Suprapubic skin (tissue), 4 donors: ENCODE data around the gene MBOAT2. TPM values are rescaled to one million over a fixed set of nuclear protein-coding genes. Genes with fewer than 3 reads are reported as not detected.

ENCODE experiments used
- DNase-seq, 2 donors: peaks; one replicate each; pipeline ENCODE4 v3.0.0-alpha.2; 2019; ENCODE audit warnings: low spot score in 2 of 2
- H3K27ac ChIP-seq: fragments of 200-600 bp; sonication (generic); one replicate; pipeline ENCODE4 v1.5.1; 2019
- H3K27me3 ChIP-seq: fragments of 200-600 bp; sonication (generic); one replicate; pipeline ENCODE4 v1.5.1; 2019
- H3K36me3 ChIP-seq: fragments of 200-600 bp; sonication (generic); one replicate; pipeline ENCODE4 v1.5.1; 2019
- H3K4me1 ChIP-seq: fragments of 200-600 bp; sonication (generic); one replicate; pipeline ENCODE4 v1.5.1; 2019
- H3K4me3 ChIP-seq: fragments of 200-600 bp; sonication (generic); one replicate; pipeline ENCODE4 v1.5.1; 2019; ENCODE audit warnings: mild to moderate bottlenecking
- H3K9me3 ChIP-seq: fragments of 200-600 bp; sonication (generic); one replicate; pipeline ENCODE4 v1.5.1; 2019
- CTCF ChIP-seq, 2 donors: fragments of 200-600 bp in 1 of 2; fragments of 450-650 bp in 1 of 2; sonication (generic) in 1 of 2; IDR thresholded peaks; one replicate each; pipeline ENCODE4 v1.5.1; 2016 to 2019; ENCODE audit warnings: antibody characterized with exemption in 2 of 2, mild to moderate bottlenecking in 1 of 2, moderate library complexity in 1 of 2
- EP300 ChIP-seq: sonication (generic); formaldehyde crosslinking; IDR thresholded peaks from one replicate; pipeline ENCODE4 v1.6.1; 2017; ENCODE audit warnings: antibody characterized with exemption
- POLR2A ChIP-seq, 2 donors: fragments of 450-650 bp; IDR thresholded peaks; one replicate each; pipeline ENCODE4 v1.6.1; 2017; ENCODE audit warnings: antibody characterized with exemption in 2 of 2, mild to moderate bottlenecking in 2 of 2, moderate library complexity in 2 of 2
- POLR2AphosphoS5 ChIP-seq, 3 donors: sonication (generic); formaldehyde crosslinking; IDR thresholded peaks; one replicate each; pipeline ENCODE4 v1.6.1; 2017; ENCODE audit warnings: antibody characterized with exemption in 3 of 3
- WGBS: methylation state at CpG from one replicate; pipeline ENCODE4 v1.1.5; 2018; 5-methylcytosine and 5-hydroxymethylcytosine counted together
- total RNA-seq, 4 donors: library from RNA; depleted of rRNA; stranded (reverse); fragments of >200 nt; gene quantifications; one replicate each; pipeline ENCODE4 v1.1.0, GENCODE V29; 2016

MBOAT2 gene
- total RNA-seq, 4 donors from 2014 or later = 44.4 to 55.8 (median 51.1) TPM

DNA sequence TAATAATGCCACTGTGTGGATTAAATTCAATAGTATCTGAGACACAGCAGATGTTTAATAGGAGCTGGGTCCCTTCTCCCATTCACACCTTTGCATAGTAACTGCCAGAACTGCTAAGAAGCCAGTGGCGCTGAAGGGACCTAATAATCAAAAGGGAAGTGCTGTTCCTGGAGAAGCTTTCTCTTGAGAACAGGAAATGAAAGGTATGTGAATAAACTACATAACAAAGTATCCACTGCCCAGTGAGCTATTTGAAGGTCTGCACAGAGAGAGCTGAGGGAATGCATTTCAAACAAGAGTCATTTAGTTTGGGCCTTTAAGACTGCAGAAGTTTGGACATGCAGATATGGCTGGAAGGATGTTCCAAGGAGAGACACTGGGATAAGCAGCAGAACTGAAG, 110.0 kb downstream of the MBOAT2 start:
- WGBS = 90% methylated on average over 1 of the region's 1 CpG
- H3K4me1 ChIP-seq = no peaks in the 10 kb centered on the region
- no peak for TF ChIP-seq POLR2AphosphoS5 (IDR thresholded peaks at IDR 0.05)
- no peak for TF ChIP-seq EP300
- TF ChIP-seq POLR2A (IDR thresholded peaks at IDR 0.05) = no peak
- TF ChIP-seq CTCF (IDR thresholded peaks at IDR 0.05) = no peak
- H3K4me3 ChIP-seq = no peak overlapping the region
- DNase-seq = no peak
- no peaks in the 10 kb centered on the region for H3K9me3 ChIP-seq
- H3K27ac ChIP-seq = no peak overlapping the region
- no peaks in the 10 kb centered on the region for H3K27me3 ChIP-seq
- H3K36me3 ChIP-seq = no peaks in the 10 kb centered on the region

DNA sequence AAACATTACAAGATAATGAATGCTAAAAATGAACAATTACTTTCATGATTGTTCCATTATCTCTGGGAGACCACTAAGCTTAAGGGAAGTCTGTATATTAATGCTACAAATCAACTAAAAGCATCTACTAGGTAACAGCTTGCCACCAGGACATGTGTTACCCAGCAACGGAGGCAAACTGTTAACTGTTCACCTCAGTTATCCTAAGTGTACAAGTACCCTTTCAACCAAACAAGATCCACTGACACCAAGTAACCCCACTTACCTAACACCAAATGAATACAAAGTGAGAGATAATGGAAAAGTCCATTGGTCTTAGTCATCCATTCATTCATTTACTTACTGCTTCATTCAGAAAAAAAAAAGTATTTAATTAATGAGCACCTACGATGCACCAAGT, 111.4 kb downstream of the MBOAT2 start:
- Histone ChIP-seq H3K27ac (no peak overlapping the region), H3K4me1 (no peaks in the 10 kb centered on the region), H3K36me3 (no peaks in the 10 kb centered on the region), H3K9me3 (no peaks in the 10 kb centered on the region), H3K27me3 (no peaks in the 10 kb centered on the region), H3K4me3 (no peak overlapping the region)
- DNase-seq = no peak
- TF ChIP-seq CTCF (IDR thresholded peaks at IDR 0.05) (no peak), EP300 (no peak), POLR2AphosphoS5 (IDR thresholded peaks at IDR 0.05) (no peak), POLR2A (IDR thresholded peaks at IDR 0.05) (no peak)
- WGBS = 74% methylated on average over 2 of the region's 2 CpGs

DNA sequence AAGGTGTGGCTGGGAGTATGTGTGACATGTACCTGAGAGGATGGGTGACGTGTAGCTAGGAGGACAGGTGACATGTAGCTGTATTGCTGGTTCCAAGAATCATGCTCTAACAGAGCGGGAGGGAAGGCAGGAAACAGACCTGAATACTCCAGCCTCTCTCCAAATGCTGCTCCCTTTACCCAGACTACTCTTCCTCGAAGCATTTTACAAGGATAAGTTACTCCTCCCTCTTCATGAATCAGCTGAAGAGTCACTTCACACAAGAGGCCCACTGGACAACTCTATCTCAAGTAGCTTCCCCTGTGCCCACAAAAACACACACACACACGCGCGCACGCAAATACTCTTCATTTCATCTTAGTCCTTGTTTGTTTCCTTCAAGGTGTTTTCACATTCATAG, 113.5 kb downstream of the MBOAT2 start:
- WGBS = 89% methylated on average over 7 of the region's 7 CpGs
- no peaks in the 10 kb centered on the region for H3K9me3 ChIP-seq
- no peak for TF ChIP-seq CTCF (IDR thresholded peaks at IDR 0.05)
- TF ChIP-seq EP300 = no peak
- no peak for TF ChIP-seq POLR2A (IDR thresholded peaks at IDR 0.05)
- TF ChIP-seq POLR2AphosphoS5 (IDR thresholded peaks at IDR 0.05) = no peak
- no peak for DNase-seq
- no peaks in the 10 kb centered on the region for H3K27me3 ChIP-seq
- no peaks in the 10 kb centered on the region for H3K36me3 ChIP-seq
- H3K4me1 ChIP-seq = no peaks in the 10 kb centered on the region
- H3K4me3 ChIP-seq = no peak overlapping the region
- H3K27ac ChIP-seq = no peak overlapping the region

DNA sequence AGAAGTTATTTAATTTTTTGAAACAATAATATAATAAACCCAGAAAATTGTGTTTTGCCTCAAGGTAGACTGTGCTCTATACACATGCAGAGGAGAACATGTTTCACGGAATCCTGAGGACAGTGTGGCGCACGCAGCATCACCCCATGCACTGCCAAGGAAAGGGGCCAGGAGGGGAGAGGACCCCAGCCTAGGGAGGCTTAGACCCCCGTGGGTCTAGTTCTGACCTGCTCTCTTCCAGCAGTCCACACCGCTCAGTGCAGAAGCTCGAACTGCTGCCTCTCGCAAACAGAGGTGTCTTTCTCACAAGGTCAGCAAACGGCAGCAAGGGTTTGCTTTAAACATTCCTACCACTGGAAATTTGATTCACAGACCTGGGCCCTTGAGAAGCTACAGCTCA, 114.5 kb downstream of the MBOAT2 start:
- Histone ChIP-seq H3K4me3 (no peak overlapping the region), H3K9me3 (no peaks in the 10 kb centered on the region), H3K36me3 (no peaks in the 10 kb centered on the region), H3K27me3 (no peaks in the 10 kb centered on the region), H3K27ac (no peak overlapping the region), H3K4me1 (no peaks in the 10 kb centered on the region)
- no peak for TF ChIP-seq POLR2AphosphoS5 (IDR thresholded peaks at IDR 0.05)
- no peak for TF ChIP-seq POLR2A (IDR thresholded peaks at IDR 0.05)
- no peak for TF ChIP-seq EP300
- TF ChIP-seq CTCF (IDR thresholded peaks at IDR 0.05) = no peak
- DNase-seq = no peak
- WGBS = 91% methylated on average over 7 of the region's 8 CpGs

- 65% methylated on average over 2 of the region's 2 CpGs for WGBS
- TF ChIP-seq EP300 (no peak), POLR2A (IDR thresholded peaks at IDR 0.05) (no peak), CTCF (IDR thresholded peaks at IDR 0.05) (no peak), POLR2AphosphoS5 (IDR thresholded peaks at IDR 0.05) (no peak)
- DNase-seq = no peak
- no peaks in the 10 kb centered on the region for H3K4me1 ChIP-seq
- no peaks in the 10 kb centered on the region for H3K27me3 ChIP-seq
- H3K27ac ChIP-seq = no peak overlapping the region
- no peak overlapping the region for H3K4me3 ChIP-seq
- no peaks in the 10 kb centered on the region for H3K9me3 ChIP-seq
- no peaks in the 10 kb centered on the region for H3K36me3 ChIP-seq
These were observed 116.6 kb downstream of the MBOAT2 start for GRCh38 chr2:8886876-8887275.
